Measurements from ENCODE around the gene UNC79. TPM values are rescaled to one million over a fixed set of nuclear protein-coding genes. Genes with fewer than 3 reads are reported as not detected.

Gene UNC79
- total and polyA plus RNA-seq, 2 donors (not counting 3 experiments of a cell fraction or from before 2014, with no cell fraction given) = not detected

DNA sequence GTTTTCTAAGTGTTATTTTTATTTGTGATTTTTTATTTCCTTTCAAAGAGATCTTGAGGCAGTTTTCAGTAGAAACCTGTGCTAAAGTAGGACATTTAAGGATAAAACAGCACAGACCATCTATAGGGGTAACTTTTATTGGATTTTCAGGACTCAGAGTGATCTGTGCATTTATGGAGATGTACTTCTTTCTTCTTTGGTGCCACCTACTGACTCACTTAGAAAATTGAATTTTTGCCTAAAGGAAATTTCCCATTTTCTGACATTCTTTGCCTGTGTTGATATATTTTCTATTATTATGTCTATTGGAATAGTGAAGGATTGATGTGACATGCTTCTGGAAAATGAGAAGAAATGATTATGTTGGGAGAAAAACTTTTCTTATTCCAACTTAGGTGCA is 113.0 kb downstream of the UNC79 start:
- dilution Hi-C loops (cut with MboI; ENCODE audit: extremely low pct_ligation_motif_present, low sequenced_read_pairs) = no loop called here
- Histone ChIP-seq H3K79me2 (ENCODE audit: control insufficient read depth, insufficient read depth, low read length) (no peaks in the 10 kb centered on the region), H4K20me1 (replicated peaks; ENCODE audit: control insufficient read depth, extremely low read depth, insufficient read depth, low read length) (no peaks in the 10 kb centered on the region), H3K36me3 (ENCODE audit: control insufficient read depth in 2 of 2, extremely low read depth in 1 of 2, insufficient read depth in 2 of 2, low read length in 2 of 2) (no peaks in the 10 kb centered on the region), H3K9ac (replicated peaks; ENCODE audit: extremely low read depth, insufficient read depth, low read length) (no peak overlapping the region), H2AFZ (ENCODE audit: low read depth, low read length) (no peak overlapping the region), H3K4me1 (ENCODE audit: control insufficient read depth, extremely low read depth, insufficient read depth, low read length) (no peaks in the 10 kb centered on the region), H3K27ac (ENCODE audit: insufficient read depth, low read depth, low read length) (no peak overlapping the region), H3K9me3 (replicated peaks; ENCODE audit: control insufficient read depth, insufficient read depth, low read length) (no peaks in the 10 kb centered on the region), H3K9me1 (replicated peaks; ENCODE audit: control insufficient read depth, extremely low read depth, insufficient read depth, low read length) (no peaks in the 10 kb centered on the region), H3K27me3 (ENCODE audit: control insufficient read depth in 2 of 2, insufficient read depth in 2 of 2, low read length in 2 of 2) (no peaks in the 10 kb centered on the region), H3K4me3 (replicated peaks in 1 of 3; ENCODE audit: insufficient read depth in 1 of 3, low read depth in 1 of 3, low read length in 3 of 3) (no peak overlapping the region), H3K4me2 (ENCODE audit: insufficient read depth, low read length) (no peak overlapping the region)
- no peak for TF ChIP-seq FOS (IDR thresholded peaks at IDR 0.05; ENCODE audit: borderline replicate concordance, insufficient read depth, low read length)
- TF ChIP-seq, protein P1, sequence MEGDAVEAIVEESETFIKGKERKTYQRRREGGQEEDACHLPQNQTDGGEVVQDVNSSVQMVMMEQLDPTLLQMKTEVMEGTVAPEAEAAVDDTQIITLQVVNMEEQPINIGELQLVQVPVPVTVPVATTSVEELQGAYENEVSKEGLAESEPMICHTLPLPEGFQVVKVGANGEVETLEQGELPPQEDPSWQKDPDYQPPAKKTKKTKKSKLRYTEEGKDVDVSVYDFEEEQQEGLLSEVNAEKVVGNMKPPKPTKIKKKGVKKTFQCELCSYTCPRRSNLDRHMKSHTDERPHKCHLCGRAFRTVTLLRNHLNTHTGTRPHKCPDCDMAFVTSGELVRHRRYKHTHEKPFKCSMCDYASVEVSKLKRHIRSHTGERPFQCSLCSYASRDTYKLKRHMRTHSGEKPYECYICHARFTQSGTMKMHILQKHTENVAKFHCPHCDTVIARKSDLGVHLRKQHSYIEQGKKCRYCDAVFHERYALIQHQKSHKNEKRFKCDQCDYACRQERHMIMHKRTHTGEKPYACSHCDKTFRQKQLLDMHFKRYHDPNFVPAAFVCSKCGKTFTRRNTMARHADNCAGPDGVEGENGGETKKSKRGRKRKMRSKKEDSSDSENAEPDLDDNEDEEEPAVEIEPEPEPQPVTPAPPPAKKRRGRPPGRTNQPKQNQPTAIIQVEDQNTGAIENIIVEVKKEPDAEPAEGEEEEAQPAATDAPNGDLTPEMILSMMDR (IDR thresholded peaks at IDR 0.05; ENCODE audit: extremely low read depth in 1 of 2, insufficient read depth in 1 of 2, low read depth in 1 of 2, low read length in 2 of 2) = peak; percentile 15 to 18
- FAIRE-seq (no peak), DNase-seq (ENCODE audit: low read depth, low spot score) (peak; percentile 23)
- ChIA-PET CTCF (interaction anchor here (1.8 kb wide), 1 partner anchor 336 kb away, joined by 9 read pairs; the partner anchor contains the start of gene UBR7), POLR2A (no interaction called here)
- intact Hi-C loops (cut with micrococcal nuclease) = loop anchor here (1.0 to 5.0 kb wide), 3 partner anchors 309 to 591 kb away; partner anchors contain the start of genes GON7 and UBR7
- no TSS peak for BruUV-seq (replicated peaks)

DNA sequence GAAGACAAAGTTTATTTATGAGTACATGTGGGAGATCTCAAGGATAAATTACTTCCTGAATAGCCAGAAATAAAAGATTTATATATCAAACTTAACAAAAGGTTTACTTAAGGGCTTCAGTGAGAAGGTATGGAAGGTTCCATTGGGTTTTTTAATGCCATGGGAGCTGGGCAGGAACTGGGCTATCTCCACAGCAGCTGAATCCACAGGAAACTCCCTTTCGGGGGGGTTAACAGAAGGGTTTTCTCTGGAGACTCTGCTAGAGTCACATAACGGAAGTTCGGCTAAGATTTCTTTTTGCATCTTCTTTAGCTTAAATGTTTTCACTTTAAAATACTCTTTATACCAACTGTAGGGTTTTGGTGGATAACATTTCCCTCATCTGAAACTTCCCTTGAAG is 113.5 kb downstream of the UNC79 start:
- CTCF ChIA-PET = interaction anchor here (0.5 to 0.9 kb wide), 2 partner anchors 310 to 337 kb away, joined by 3 to 5 read pairs; partner anchors contain the start of genes GON7 and UBR7
- H3K27ac ChIP-seq (ENCODE audit: insufficient read depth, low read depth, low read length) = no peak overlapping the region
- POLR2A ChIA-PET = no interaction called here
- H3K27me3 ChIP-seq (ENCODE audit: control insufficient read depth in 2 of 2, insufficient read depth in 2 of 2, low read length in 2 of 2) = no peaks in the 10 kb centered on the region
- H3K79me2 ChIP-seq (ENCODE audit: control insufficient read depth, insufficient read depth, low read length) = no peaks in the 10 kb centered on the region
- H3K9me1 ChIP-seq (replicated peaks; ENCODE audit: control insufficient read depth, extremely low read depth, insufficient read depth, low read length) = no peaks in the 10 kb centered on the region
- no peaks in the 10 kb centered on the region for H3K4me1 ChIP-seq (ENCODE audit: control insufficient read depth, extremely low read depth, insufficient read depth, low read length)
- no peaks in the 10 kb centered on the region for H3K36me3 ChIP-seq (ENCODE audit: control insufficient read depth in 2 of 2, extremely low read depth in 1 of 2, insufficient read depth in 2 of 2, low read length in 2 of 2)
- H3K9me3 ChIP-seq (replicated peaks; ENCODE audit: control insufficient read depth, insufficient read depth, low read length) = no peaks in the 10 kb centered on the region
- TF ChIP-seq EZH2 (IDR thresholded peaks at IDR 0.05; ENCODE audit: borderline replicate concordance, low read depth, low read length, severe bottlenecking) (no peak), JUN (IDR thresholded peaks at IDR 0.05; ENCODE audit: borderline replicate concordance, insufficient read depth, insufficient read length, low read depth) (no peak), MYC (IDR thresholded peaks at IDR 0.05; ENCODE audit: low read depth, low read length) (no peak), POLR2AphosphoS5 (IDR thresholded peaks at IDR 0.05; ENCODE audit: insufficient read depth, low read depth, low read length) (no peak), FOS (IDR thresholded peaks at IDR 0.05; ENCODE audit: borderline replicate concordance, insufficient read depth, low read length) (no peak), POLR2A (IDR thresholded peaks at IDR 0.05; ENCODE audit: low read depth, low read length) (no peak), GATA2 (IDR thresholded peaks at IDR 0.05; ENCODE audit: insufficient read depth, insufficient read length, low read depth, low read length) (no peak)
- TF ChIP-seq, protein P1 (IDR thresholded peaks at IDR 0.05; ENCODE audit: extremely low read depth in 1 of 2, insufficient read depth in 1 of 2, low read depth in 1 of 2, low read length in 2 of 2) = no peak
- TF ChIP-seq, protein P2, sequence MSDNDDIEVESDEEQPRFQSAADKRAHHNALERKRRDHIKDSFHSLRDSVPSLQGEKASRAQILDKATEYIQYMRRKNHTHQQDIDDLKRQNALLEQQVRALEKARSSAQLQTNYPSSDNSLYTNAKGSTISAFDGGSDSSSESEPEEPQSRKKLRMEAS (IDR thresholded peaks at IDR 0.05; ENCODE audit: insufficient read depth, insufficient read length) = no peak
- intact Hi-C loops (cut with micrococcal nuclease) (loop anchor here (5.0 kb wide), 1 partner anchor 592 kb away; no protein-coding TSS in a partner anchor), dilution Hi-C loops (cut with MboI; ENCODE audit: extremely low pct_ligation_motif_present, low sequenced_read_pairs) (no loop called here)
- H3K9ac ChIP-seq (replicated peaks; ENCODE audit: extremely low read depth, insufficient read depth, low read length) = no peak overlapping the region
- H4K20me1 ChIP-seq (replicated peaks; ENCODE audit: control insufficient read depth, extremely low read depth, insufficient read depth, low read length) = no peaks in the 10 kb centered on the region
- DNase-seq (ENCODE audit: low read depth, low spot score) (no peak), FAIRE-seq (no peak)
- BruUV-seq (replicated peaks) = no TSS peak
- no peak overlapping the region for H2AFZ ChIP-seq (ENCODE audit: low read depth, low read length)
- H3K4me2 ChIP-seq (ENCODE audit: insufficient read depth, low read length) = no peak overlapping the region
- no peak overlapping the region for H3K4me3 ChIP-seq (replicated peaks in 1 of 3; ENCODE audit: insufficient read depth in 1 of 3, low read depth in 1 of 3, low read length in 3 of 3)

Measured in endothelial cell of umbilical vein (primary cell).